TTC549 (cell line): ENCODE measurements around the gene POLN.
"Not testable (repeated sequence)": the region's sequence is repeated elsewhere in the genome, so short reads cannot be mapped to it uniquely, and the experiment has no call there.

Source experiments
- FAIRE-seq: peaks from 2 replicates; lab custom pipeline; 2012; peaks lifted over from hg19 to GRCh38; lab: Jason Lieb, UNC

The POLN gene

GRCh38 chr4:2036327-2036726 lies 205.6 kb downstream of the POLN start:
- FAIRE-seq = no peak

GRCh38 chr4:2031161-2031560 lies 210.8 kb downstream of the POLN start:
- FAIRE-seq = not testable (repeated sequence)

GRCh38 chr4:2027120-2027519 lies 214.8 kb downstream of the POLN start:
- FAIRE-seq = not testable (repeated sequence)

GRCh38 chr4:2025817-2026216 lies 216.1 kb downstream of the POLN start:
- no peak for FAIRE-seq

- no peak for FAIRE-seq
Measured at GRCh38 chr4:2024683-2025082, 217.2 kb downstream of the POLN start.
